ENCODE results near the gene NSMCE1.

The NSMCE1 gene

DNA sequence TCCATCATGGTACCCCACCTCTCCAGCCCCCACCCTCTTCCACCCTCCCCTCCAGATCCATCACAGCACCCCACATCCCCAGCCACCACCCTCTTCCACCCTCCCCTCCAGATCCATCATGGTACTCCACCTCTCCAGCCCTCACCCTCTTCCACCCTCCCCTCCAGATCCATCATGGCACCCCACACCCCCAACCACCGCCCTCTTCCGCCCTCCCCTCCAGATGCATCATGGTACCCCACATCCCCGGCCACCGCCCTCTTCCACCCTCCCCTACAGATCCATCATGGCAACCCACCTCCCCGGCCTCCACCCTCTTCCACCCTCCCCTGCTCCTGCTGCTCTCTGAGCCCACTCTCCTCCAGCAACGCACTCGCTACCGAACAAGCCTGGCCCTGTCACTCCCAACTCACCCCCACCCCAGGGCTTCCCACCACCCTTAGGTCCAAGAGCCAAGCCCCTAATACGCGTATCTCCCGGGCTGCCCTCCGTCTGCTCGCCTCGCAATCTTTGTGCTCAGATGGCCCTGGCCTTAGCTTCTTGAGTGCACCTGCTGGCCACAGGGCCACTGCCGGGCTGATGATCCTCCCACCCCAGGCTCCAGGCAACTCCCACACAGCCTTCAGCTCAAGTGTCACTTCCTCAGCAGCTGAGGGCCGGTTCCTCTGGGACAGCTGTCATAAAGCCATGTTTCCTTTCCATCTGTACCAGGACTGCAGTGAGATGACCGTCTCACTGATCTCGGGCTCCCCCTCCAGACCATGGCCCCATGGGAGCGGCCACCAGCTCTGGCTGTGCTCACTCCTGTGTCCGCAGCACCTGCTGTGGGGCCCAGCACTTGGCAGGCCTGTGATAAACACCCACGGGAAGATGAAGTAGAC lies 39.7 kb downstream of the NSMCE1 start:
- no peak for DNase-seq

- no peak for DNase-seq
These were observed 40.5 kb downstream of the NSMCE1 start for GRCh38 chr16:27228045-27228444.

- no peak for DNase-seq
These were observed 41.4 kb downstream of the NSMCE1 start for GRCh38 chr16:27226976-27227705.

DNA sequence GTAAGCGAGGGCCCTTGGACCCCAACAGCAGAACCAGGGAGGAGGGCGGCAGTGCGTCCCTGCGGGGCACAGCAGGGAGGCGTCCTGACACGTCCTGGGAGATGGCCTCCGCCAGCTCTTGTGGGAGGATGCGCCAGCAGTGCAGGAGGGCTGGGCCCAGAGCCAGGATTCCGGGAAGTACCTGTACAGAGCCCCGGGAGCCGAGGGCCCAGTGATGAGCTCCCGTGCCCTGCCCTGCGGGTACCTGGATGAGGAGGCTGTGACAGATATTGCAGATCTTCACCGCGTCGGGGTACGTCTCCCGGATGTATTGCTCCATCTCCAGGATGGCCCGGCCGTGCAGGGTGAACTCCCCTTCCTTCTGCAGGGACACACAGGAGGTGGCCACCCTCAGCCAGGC lies 42.1 kb downstream of the NSMCE1 start:
- no peak for DNase-seq

DNA sequence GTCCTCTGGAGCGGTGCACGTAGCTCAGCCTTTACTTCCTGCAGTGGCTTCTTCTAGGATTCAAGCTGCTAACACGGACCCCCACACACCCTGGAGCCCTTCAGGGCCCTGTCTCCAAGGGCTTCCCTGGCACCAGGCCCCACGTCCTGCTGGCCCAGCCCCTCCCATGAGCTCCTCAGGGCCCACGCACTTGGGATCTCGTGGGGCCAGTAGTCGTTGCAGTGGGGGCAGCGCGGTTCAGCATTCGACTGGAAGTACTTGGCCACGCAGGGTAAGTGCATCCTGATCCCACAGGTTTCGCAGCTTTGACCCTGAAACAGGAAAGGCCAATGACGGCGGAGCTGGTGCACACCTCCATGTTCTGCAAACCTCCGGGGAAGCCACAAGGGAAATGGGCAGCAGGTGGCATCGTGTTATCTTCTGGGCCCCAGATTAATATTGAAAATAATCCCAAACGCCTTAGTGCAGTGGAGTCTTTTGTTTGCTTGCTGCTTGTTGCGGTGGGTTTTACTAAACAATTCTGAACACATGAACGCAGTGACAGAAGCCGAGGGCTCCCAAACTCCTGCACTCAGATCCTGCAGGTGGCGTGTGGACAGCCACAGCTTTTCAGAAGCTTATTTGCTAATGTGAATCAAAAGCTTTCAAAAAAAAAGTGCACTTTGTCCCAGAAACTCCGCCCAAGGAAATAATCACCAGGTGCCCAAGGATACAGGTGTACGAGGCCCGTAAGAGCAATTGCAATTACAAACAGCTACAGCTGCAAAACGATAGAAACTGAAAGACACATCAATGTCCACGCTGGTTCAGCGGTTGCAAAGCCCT lies 42.8 kb downstream of the NSMCE1 start:
- no peak for DNase-seq

GRCh38 chr16:27224741-27225300 lies 43.8 kb downstream of the NSMCE1 start:
- no peak for DNase-seq

DNA sequence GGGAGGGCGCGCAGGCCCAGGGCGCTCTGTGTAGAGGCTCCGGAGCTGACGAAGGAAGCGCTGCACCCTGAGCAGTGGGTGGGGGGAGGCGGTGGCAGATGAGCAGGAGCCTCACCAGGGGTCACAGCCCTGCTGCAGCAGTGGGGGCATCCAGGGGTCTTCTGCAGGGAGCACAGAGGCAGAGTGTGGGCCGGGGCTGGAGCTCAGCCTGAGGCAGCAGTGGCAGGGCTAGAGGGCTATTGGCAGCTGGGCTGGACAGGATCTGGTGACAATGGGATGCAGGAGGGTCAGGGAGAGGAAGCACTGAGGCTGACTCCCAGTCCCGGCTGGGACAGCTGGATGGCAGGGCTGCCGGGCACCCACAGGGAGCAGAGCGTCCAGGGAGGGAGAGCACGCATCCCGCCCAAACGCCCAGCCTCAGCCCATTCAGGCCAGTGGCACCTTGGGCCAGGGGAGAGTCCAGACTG lies 44.3 kb downstream of the NSMCE1 start:
- DNase-seq: no peak

DNA sequence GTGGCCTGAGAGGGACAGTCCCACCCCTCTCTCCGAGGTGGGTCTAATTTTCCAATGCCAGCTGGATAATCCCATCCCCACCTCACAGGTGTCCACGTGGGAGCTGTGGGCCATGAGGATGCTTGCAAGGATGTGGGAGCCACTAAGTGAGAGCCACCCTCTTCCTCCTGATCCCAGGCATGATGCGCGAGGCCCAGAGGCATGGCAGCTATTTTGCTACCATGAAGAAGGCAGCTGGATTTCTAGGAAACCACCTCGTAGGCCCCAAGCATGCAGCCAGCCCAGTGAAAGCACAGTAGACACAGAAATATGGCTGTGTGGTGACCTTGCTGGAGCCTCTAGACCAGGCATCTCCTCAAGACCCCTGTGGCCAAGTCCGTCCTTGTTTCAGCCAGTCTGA lies 44.9 kb downstream of the NSMCE1 start:
- no peak for DNase-seq

DNA sequence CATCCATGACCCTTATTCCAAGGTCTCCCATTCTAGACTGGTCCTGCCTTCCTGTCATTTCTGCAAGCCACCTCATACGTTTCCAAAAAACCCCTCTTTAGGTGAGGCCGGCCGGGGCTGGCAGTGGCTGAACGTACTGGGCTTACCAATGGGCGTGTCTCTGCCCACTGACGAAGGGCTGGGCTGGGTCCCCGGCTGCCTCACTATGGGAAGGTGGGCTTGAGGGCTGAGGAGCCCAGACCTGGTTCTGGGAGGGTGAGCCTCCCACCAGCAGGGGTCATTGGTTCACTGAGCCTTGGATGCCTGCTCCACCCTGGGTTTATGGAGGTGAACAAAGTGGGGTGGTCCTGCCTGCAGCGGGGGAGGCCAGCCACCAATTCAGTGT lies 45.4 kb downstream of the NSMCE1 start:
- no peak for DNase-seq

DNA sequence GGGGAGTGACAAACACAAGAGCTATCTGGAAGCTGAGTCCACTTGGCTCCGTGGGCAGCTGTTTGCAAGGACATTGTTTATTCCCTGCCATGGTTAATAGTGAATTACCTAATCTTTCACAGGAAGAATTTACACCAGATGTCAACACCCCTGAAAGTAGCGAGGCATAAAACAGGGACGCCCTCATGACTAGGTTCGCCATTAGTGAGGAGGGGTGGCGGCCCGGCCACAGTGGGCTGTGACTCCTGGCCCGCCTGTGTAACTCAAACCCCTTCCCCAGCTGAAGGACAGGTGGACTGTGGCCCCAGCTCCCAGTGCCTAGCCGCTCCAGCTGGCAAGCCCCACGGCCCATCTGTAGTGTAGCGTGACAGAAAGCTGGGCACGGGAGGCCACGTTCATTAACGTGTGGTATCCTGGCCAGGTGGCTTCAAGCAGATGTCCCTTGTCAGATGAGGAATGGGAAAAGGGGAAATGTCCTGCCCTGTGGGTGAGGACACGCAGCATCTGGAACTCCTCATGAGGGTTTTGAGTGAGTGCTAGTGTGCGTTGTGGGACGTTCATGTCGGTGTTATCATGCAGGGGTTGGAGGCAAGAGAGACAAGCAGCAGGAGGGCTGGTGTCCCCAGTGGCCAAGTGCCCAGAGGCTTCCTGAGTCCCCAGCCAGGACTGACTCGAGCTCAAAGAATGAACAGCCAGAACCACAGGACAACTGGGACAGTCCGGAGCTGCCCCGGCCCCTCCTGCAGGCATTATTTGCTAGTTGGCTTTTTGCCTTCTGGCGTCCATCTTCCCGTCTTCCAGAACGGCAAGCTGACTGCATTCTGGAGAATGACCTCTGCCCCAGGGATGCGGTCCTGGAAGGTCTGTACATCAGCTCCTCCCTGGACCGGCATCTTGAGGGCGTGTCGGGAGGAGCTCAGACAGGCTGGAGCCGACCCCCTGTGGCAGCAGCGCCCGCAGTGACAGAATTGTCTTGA lies 46.0 kb downstream of the NSMCE1 start:
- DNase-seq: no peak

- DNase-seq: no peak
These were observed 46.9 kb downstream of the NSMCE1 start for GRCh38 chr16:27221576-27222248.

- DNase-seq: no peak
These were observed 47.6 kb downstream of the NSMCE1 start for GRCh38 chr16:27220991-27221390.

GRCh38 chr16:27220527-27220926 lies 48.0 kb downstream of the NSMCE1 start:
- DNase-seq: no peak

GRCh38 chr16:27220120-27220519 lies 48.5 kb downstream of the NSMCE1 start:
- no peak for DNase-seq

DNA sequence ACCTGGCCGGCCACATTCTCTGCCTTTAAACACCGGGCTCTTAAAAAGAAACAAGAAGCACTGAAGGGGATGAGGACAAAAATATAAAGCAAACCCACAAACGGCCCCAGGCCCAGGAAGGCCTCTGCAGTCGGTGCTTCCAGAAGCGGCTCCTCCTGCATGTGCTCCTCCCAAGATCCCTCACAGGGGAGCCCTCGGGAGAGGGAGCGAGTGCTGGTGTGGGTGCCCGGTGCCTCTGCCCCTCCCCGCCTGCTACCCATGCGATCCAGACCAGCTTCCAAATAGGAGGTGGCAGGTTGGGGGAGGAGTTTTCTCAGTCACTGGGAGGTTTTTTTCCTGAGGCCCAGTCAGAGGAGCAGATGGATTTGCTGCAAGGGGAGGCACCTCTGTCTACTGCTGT lies 49.4 kb downstream of the NSMCE1 start:
- no peak for DNase-seq

DNA sequence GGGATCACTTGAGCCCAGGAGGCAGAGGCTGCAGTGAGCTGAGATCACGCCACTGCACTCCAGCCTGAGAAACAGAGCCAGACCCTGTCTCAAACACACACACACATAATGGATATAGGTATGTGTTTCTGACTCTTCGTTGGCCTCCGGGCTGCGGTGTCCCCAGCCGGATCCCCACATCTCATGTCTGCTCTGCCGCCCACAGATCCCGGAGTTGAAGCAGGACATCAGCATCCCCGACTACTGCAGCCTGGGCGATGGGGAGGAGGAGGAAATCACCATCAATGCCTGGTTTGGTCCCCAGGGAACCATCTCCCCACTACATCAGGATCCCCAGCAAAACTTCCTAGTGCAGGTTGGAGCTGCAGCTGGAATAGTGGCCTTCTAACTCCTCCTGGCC lies 49.8 kb downstream of the NSMCE1 start:
- DNase-seq: no peak

DNA sequence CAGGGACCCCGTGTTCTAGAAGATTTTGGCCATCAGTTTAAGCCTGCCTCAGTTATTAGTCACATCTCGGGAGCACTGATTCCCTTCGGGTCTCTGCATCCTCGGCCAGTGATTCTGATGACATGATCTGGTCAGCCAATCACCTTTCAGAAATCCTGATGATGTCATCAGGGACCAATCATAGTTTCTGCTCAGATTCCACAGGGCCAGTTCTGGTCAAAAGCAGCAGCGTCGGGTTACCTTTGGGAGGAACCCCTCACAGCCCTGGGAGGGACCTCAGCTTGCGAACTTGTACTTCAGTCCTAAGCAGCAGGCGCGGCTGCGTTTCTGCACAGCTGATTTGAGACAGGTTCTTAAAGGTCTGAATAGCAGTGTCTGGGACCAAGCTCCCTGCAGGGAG lies 51.3 kb downstream of the NSMCE1 start:
- DNase-seq: no peak

- DNase-seq: no peak
These were observed 52.2 kb downstream of the NSMCE1 start for GRCh38 chr16:27216297-27216885.

GRCh38 chr16:27215660-27216059 lies 52.9 kb downstream of the NSMCE1 start:
- DNase-seq: no peak

GRCh38 chr16:27214084-27214961 lies 54.2 kb downstream of the NSMCE1 start:
- DNase-seq: no peak

Measured in stimulated activated naive CD4-positive, alpha-beta T cell treated with Interleukin-2 at 50 U/mL for 16 hours (primary cell).